ENCODE measurements around the gene PDIA2.
"Not testable (repeated sequence)": the region's sequence is repeated elsewhere in the genome, so short reads cannot be mapped to it uniquely, and the experiment has no call there.

PDIA2 gene

GRCh38 chr16:263944-264343, 19.0 kb upstream of the PDIA2 start:
- DNase-seq, result no peak

- no peak for DNase-seq
Observed at GRCh38 chr16:264440-264951, 18.5 kb upstream of the PDIA2 start.

GRCh38 chr16:265002-265529, 17.9 kb upstream of the PDIA2 start:
- no peak for DNase-seq

- no peak for DNase-seq
Observed at GRCh38 chr16:265711-266110, 17.3 kb upstream of the PDIA2 start.

- no peak for DNase-seq
Observed at GRCh38 chr16:266258-267164, 16.5 kb upstream of the PDIA2 start.

GRCh38 chr16:267562-267961, 15.4 kb upstream of the PDIA2 start:
- DNase-seq, result not testable (repeated sequence)

GRCh38 chr16:268141-269053, 14.6 kb upstream of the PDIA2 start:
- no peak for DNase-seq

GRCh38 chr16:269061-269796, 13.7 kb upstream of the PDIA2 start:
- DNase-seq, result no peak

- no peak for DNase-seq
Observed at GRCh38 chr16:270381-271255, 12.3 kb upstream of the PDIA2 start.

- no peak for DNase-seq
Observed at GRCh38 chr16:272633-273546, 10.1 kb upstream of the PDIA2 start.

- DNase-seq, result no peak
Observed at GRCh38 chr16:273547-274421, 9.2 kb upstream of the PDIA2 start.

GRCh38 chr16:275041-275641, 7.8 kb upstream of the PDIA2 start:
- DNase-seq, result no peak

GRCh38 chr16:275786-276232, 7.2 kb upstream of the PDIA2 start, which contains the start of gene RGS11:
Gene RGS11, minus strand, starts transcription at chr16:275944. Its CDS starts 33 bp downstream, at chr16:275911.
- DNase-seq, result no peak

- no peak for DNase-seq
Observed at GRCh38 chr16:276426-277077, 6.4 kb upstream of the PDIA2 start.

GRCh38 chr16:278863-279366, 4.0 kb upstream of the PDIA2 start:
- DNase-seq, result no peak

GRCh38 chr16:279531-279930, 3.4 kb upstream of the PDIA2 start:
- no peak for DNase-seq

GRCh38 chr16:280005-280460, 2.9 kb upstream of the PDIA2 start:
- no peak for DNase-seq

GRCh38 chr16:280552-280951, 2.4 kb upstream of the PDIA2 start, which contains the start of gene ARHGDIG:
Gene ARHGDIG, plus strand, starts transcription at chr16:280591. Its CDS starts 90 bp downstream, at chr16:280681.
- no peak for DNase-seq

Data from activated CD4-positive, alpha-beta T cell treated with anti-CD3 and anti-CD28 coated beads for 4 hours (primary cell).